GM21825 (cell line): Measurements from ENCODE around the gene CDX1.
A peak's percentile ranks its signal among the peaks of the same experiment; 100 is the strongest.

ENCODE experiments used
- ATAC-seq: cut with Tn5 transposase; IDR thresholded peaks from one replicate; pipeline ENCODE4 v1.9.1; 2021; ENCODE audit warnings: mild to moderate bottlenecking, moderate library complexity; ENCODE audit not compliant: unreplicated experiment

CDX1 gene

GRCh38 chr5:150166650-150167511 lies at the start of gene CDX1:
CDX1 (plus strand) TSS chr5:150166778; CDS start chr5:150166877, 99 bp downstream.
- no peak for ATAC-seq

DNA sequence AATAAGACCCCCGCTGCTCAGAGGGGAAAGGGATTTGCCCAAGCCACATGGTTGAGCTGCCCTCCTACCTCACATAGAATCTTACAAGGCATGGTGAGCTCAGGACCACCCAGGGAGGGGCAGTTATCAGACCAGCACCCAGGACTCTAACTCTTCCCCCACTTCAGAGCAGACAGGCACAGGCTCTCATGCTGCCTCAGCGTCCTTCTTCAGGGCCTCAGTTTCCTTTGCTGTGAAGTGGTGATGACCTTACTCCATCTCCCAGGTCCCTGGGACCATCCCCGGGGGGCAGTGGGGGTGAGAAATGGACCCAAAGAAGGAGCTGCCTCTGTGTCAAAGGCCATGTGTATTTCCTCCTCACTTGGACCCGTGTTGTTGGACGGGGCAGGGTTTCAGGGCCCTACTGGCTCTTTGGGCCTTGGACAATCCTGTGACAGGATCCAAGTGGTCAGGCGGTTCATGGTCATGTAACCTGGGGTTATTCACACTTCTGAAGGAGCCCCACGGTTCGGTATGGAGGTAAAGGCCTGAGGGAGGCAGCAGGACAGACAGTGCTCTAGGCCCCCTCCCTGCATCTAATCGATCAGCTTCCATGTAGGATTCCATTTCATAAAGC lies 48.5 kb upstream of the CDX1 start:
- no peak for ATAC-seq

DNA sequence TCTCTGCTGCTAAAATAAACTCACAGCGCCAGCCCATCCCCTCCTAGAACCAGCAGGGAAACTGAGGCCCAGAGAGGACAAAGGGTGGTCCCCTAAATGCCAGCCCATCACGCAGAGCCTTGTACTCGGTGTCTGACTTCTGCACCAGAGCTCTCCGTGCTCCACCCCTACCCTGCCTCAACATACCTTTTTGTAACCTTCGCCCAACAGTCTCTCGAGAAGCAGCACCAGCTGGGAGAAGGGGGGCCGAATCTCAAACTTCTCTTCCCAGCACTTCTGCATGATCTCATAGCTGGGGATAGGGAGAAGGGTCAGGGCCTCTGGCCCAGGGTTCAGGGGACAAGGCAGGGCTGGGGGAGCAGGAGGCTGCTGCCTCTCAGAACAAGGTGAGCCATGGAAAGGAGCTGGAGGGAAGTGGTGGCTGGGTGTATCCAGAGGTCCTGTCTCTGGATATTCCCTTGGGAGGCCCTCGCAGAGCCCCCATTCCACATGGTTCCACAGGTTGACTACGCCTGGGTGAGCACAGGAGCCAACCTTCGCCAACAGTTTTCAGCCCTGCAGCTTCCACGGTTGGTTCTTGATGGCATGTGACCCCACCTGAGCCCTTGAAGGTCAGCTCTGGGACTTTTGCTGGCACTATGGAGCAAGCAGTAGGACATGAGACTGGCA lies 47.9 kb upstream of the CDX1 start:
- no peak for ATAC-seq

DNA sequence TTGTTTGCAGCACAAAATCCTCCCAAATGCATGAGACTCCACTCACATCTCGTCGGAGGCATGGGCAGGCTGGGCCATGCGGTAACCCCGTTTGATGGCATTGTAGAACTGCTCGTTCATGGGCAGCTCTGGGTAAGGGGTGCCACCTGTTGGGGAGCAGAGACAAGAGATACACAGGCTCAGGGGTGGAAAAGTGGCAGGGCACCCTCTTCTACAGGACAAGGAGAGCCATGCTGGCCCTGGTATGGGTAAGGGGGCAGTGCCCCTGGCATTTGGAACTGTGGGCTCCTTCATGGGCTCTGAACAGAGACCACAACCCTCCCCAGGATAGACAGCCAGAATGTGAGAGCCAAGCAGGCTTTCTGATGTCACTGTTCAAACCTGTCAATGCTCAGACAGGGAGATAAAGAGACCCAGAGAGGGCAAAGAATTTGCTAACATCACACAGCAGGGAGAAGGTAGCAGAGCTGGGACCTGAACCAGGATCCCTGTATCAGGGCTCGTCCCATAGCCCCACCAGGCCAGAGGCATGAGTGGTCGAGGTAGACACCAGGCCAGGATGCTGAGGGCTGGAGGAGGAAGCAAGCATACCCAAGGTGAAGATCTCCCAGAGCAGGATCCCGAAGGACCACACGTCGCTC lies 47.0 kb upstream of the CDX1 start:
- no peak for ATAC-seq

- no peak for ATAC-seq
These were observed 46.5 kb upstream of the CDX1 start for GRCh38 chr5:150120062-150120441.

DNA sequence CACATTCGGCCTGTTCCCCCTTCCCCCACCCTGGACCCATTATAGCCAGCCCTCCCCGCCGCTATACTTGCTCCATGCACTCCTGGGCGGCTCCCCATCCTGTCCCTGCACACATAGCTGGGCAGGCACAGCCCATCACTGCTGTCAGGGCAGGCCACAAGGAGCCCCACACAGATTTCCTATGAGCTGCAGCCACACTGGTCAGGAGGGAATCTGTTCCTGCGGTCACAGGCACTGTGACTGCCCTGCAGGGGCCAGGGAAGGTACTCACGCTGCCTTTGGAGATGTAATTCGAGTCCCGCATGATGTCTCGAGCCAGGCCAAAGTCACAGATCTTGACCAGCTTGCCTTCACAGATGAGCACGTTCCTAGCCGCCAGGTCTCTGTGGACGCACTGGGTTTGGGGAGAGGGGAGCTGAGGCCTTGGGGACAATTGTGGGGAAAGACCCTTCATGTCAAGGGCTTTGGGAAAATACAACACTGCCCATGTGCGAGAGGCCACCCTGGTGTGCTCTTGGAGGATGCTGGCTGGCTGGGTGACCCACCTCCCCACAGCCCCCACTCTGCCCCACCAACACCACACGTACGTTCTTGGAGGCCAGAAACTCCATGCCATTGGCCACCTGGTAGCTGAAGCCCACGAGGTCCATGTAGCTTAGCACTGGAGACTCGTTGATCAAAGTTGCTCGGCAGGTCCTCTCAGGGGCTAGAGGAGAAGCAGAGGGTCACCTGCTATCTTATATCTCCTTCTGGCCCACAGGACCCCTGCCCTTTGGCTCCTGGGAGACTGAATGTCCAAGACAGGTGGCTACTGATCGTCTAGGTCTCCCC lies 45.7 kb upstream of the CDX1 start:
- ATAC-seq = no peak

GRCh38 chr5:150121448-150122157 lies 45.0 kb upstream of the CDX1 start:
- ATAC-seq = no peak

DNA sequence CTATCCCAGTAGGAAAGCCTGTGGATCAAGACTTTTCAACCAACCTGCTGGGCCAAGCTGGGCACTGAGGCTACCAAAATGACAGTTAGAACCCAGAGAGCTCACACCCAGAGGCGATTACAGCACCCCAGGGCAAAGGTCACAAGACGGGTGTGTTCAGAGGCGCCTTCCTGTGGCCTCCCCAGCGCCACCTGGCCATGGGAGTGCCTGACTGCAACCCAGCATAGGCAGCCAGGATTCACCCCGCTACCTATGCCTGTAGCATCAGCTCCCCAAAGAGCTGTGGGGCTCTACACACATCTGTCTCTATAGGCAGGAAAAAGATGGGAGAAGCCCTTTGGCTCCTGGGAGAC lies 44.4 kb upstream of the CDX1 start:
- ATAC-seq = peak; percentile 57

- no peak for ATAC-seq
These were observed 43.8 kb upstream of the CDX1 start for GRCh38 chr5:150122536-150123481.

DNA sequence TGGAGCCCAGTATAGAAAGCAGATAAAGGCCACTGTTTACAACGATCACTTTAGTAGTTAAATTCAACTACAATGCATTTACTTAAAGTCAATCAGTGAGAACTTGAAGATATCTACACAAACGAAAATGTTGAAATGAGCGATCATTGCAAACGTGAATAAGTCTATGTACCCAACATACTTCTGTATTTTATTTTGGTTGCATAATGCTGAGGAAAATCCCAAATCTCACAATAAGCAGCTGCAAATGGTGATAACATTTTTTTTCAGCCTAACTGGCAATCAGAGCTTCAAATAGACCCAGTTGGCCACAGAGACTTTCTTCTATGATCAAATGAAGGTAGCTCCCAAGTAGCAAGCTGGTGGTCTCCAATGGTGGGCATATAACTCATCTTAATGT lies 43.0 kb upstream of the CDX1 start:
- ATAC-seq = no peak

DNA sequence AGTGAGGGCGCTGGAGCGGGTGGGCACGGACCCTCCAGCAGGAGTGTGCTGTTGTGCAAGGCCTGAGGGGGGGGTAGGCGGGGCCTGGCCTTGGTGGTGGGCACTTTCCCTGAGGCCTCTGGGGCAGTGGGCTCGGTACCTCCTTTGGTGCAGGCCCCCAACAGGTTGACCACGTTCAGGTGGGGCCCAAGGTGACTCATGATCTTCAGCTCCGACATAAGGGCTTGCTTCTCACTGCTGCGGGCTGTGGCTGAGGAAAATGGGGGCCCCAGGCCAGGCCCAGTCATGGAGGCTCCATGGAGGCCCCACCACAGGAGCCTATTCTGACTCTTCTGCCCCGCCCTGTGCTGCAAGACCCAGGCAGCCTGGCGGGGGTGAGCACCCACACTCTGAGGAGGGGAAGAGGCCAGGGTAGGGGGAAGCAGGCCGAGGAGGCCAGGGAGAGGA lies 42.4 kb upstream of the CDX1 start:
- no peak for ATAC-seq

GRCh38 chr5:150124596-150124995 lies 42.0 kb upstream of the CDX1 start:
- no peak for ATAC-seq

GRCh38 chr5:150125334-150125733 lies 41.2 kb upstream of the CDX1 start:
- ATAC-seq = no peak

DNA sequence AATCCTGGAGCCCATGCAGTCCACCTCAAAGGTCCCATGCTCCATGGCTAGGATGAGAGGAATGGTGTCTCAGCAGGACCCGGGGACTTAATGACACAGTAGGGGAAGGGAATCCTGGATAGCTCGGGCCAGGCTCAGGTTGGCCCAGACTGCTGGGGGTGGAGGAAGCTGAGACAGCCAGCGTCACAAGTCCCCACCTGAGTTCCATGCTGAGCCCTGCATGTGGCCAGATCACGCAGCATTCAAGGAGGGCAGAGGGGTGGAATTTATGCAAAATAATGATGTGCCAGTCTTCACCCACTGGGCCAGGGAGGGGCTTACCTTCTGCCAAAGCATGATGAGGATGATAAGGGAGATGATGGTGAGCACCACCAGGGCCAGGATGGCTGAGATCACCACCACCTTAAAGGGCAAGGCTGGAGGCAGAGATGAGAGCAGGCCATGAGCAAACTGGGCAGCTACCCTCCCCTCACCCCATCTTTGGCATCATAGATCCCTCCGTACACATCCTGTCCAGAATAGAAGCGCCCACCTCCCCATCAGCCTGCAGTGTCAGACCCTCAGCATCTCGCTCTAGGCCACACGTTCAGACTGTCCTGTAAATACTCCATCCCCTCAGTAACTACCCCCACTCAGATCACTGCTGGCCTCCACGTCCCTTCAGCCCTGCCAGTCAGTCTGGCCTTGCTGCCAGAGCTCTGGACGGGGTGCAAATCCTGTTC lies 40.2 kb upstream of the CDX1 start:
- no peak for ATAC-seq

DNA sequence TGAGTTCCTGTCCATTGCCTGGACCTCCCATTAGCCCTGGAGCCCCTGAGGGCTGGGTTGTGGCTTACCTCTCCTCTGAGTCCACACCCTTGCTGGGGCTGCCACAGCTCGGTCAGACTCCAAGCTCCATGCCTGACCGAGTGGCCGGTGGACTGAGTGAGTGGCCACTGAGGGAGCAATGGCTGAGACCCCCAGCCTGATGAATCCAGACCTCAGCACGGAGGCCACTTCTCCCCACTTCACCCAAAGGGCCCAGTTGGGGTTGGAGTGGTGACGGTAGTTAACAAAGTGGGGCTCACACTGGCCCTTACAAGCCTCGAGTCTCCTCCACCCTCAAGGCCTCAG lies 39.7 kb upstream of the CDX1 start:
- no peak for ATAC-seq

DNA sequence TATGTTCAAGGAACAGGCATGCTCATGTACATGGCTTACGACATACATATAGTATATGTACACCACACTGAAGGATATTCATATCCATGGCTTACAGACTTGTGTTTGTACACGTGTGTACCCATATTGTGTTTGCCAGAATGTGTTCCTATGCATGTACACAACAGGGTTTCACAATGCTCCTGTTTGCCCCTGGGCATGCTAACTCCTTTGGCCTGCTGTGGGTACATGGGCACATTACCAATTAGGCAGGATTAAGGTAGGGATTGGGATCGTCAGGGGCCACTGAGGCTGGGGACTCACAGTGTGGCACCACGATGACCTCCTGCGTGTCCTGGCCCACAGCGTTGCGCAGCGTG lies 37.1 kb upstream of the CDX1 start:
- no peak for ATAC-seq

- ATAC-seq = no peak
These were observed 36.6 kb upstream of the CDX1 start for GRCh38 chr5:150129813-150130492.

DNA sequence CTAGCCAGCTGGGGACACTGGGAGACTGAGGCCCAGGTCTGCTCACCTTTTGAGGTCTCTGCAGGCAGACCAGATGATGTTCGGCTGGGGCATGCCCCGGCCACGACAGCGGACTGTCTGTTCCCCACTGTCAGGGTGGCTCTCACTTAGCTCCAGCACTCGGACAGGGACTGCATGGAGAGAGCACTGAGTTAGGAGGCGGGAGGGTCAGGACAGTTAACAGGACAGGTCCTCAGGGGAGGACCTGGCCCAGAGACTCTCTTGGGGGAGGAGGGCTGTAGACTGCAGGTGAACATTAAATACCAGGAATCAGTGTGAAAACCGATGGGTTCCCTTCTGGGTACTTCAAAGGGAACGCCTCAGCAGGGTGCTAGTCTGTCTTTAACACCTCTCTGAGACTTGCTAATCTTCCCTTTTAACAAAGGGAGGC lies 36.1 kb upstream of the CDX1 start:
- no peak for ATAC-seq
